ENCODE data around the gene OLIG1. TPM values are rescaled to one million over a fixed set of nuclear protein-coding genes. Genes with fewer than 3 reads are reported as not detected.
A peak's percentile ranks its signal among the peaks of the same experiment; 100 is the strongest.

OLIG1 gene
- total RNA-seq, 2 donors from 2014 or later = 10.8 TPM; not detected in 1

DNA sequence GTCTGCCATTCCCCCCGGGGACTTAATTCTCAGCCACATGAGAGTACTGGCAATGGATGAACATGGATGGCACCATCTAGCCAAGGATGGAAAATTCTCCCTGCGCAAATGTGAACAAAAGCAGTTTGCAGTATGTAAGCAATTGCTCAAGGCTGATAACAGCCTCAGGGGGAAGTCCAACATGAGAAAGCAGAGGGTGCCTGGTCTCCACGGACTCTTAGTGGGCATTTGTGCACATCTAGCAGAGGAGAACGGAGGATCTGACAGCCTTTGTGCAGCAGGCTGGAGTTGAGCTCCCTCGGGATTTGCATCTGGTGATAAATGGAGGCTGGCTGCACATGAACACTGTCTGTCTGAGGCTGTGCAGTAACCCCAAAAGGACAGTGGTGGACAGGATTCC, 13.9 kb upstream of the OLIG1 start:
- DNase-seq (ENCODE audit: low spot score) = no peak
- no peaks in the 10 kb centered on the region for H3K9me3 ChIP-seq
- H3K36me3 ChIP-seq = no peaks in the 10 kb centered on the region
- no peaks in the 10 kb centered on the region for H3K27me3 ChIP-seq (replicated peaks; ENCODE audit: insufficient read depth)
- WGBS = 82% methylated on average over 5 of the region's 5 CpGs
- H3K27ac ChIP-seq = no peak overlapping the region
- no peak overlapping the region for H3K4me3 ChIP-seq
- no peaks in the 10 kb centered on the region for H3K4me1 ChIP-seq (replicated peaks)
- intact Hi-C loops (cut with DNase I) = no loop called here
- TF ChIP-seq, protein P1, sequence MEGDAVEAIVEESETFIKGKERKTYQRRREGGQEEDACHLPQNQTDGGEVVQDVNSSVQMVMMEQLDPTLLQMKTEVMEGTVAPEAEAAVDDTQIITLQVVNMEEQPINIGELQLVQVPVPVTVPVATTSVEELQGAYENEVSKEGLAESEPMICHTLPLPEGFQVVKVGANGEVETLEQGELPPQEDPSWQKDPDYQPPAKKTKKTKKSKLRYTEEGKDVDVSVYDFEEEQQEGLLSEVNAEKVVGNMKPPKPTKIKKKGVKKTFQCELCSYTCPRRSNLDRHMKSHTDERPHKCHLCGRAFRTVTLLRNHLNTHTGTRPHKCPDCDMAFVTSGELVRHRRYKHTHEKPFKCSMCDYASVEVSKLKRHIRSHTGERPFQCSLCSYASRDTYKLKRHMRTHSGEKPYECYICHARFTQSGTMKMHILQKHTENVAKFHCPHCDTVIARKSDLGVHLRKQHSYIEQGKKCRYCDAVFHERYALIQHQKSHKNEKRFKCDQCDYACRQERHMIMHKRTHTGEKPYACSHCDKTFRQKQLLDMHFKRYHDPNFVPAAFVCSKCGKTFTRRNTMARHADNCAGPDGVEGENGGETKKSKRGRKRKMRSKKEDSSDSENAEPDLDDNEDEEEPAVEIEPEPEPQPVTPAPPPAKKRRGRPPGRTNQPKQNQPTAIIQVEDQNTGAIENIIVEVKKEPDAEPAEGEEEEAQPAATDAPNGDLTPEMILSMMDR (IDR thresholded peaks at IDR 0.05) = no peak
- TF ChIP-seq POLR2AphosphoS5 (IDR thresholded peaks at IDR 0.05) (no peak), POLR2A (IDR thresholded peaks at IDR 0.05) (no peak)

DNA sequence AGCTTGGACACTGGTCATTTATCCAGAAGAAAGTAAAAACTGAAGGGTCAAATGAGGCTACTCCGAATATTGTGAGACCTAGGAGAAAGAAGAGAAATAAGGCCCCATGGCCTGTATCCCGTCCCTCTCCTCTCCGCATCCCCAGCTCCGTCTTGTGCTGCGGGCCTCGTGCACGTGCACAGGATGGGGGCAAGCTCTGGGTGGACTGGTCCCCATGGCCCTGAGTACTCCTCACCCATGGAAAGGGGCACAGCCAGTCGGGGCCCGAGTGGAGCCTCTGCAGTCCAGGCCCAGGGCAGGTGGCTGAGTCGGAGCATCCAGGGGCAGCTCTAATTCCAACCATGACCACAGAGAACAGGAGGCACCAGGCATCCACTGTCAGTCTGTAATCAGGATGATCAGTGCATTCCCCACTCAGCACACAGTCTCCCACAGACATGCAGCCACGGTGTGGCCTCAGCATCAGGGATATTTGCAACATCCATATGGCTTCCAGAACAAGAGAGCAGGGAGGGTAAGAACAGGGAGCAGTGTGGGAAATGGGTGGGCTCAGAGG, 12.5 kb upstream of the OLIG1 start:
- H3K4me1 ChIP-seq (replicated peaks) = no peaks in the 10 kb centered on the region
- no peaks in the 10 kb centered on the region for H3K27me3 ChIP-seq (replicated peaks; ENCODE audit: insufficient read depth)
- WGBS = 85% methylated on average over 11 of the region's 11 CpGs
- no peak overlapping the region for H3K4me3 ChIP-seq
- DNase-seq (ENCODE audit: low spot score) = no peak
- TF ChIP-seq POLR2AphosphoS5 (IDR thresholded peaks at IDR 0.05) (no peak), POLR2A (IDR thresholded peaks at IDR 0.05) (no peak)
- TF ChIP-seq, protein P1 (IDR thresholded peaks at IDR 0.05) = no peak
- no peaks in the 10 kb centered on the region for H3K9me3 ChIP-seq
- no peaks in the 10 kb centered on the region for H3K36me3 ChIP-seq
- H3K27ac ChIP-seq = no peak overlapping the region
- intact Hi-C loops (cut with DNase I) = no loop called here

DNA sequence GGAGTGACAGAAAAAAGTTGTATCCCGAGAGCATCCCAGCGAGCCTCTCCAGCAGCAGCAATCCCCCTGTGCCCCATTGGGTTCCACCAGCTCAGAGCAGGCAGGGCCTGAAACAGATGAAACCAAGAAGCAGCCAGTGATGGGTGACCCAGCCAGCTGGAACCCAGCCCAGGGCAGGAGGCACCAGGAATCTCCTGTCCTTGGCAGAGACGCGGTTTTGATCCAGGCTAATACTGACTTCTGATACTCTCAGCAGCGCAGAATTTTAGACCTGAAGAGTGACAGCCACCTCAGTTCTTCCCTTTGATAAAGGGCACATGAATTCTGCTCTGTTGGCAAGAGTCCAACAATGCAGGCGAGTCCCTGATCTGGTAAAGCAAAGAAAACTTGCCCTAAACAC, 11.4 kb upstream of the OLIG1 start:
- intact Hi-C loops (cut with DNase I) = no loop called here
- DNase-seq (ENCODE audit: low spot score) = peak; percentile 53
- TF ChIP-seq, protein P1 (IDR thresholded peaks at IDR 0.05) = no peak
- Histone ChIP-seq H3K36me3 (no peaks in the 10 kb centered on the region), H3K9me3 (no peaks in the 10 kb centered on the region), H3K4me3 (no peak overlapping the region), H3K27me3 (replicated peaks; ENCODE audit: insufficient read depth) (no peaks in the 10 kb centered on the region), H3K4me1 (replicated peaks) (no peaks in the 10 kb centered on the region), H3K27ac (no peak overlapping the region)
- whole genome bisulfite sequencing = 33% methylated on average over 6 of the region's 6 CpGs

DNA sequence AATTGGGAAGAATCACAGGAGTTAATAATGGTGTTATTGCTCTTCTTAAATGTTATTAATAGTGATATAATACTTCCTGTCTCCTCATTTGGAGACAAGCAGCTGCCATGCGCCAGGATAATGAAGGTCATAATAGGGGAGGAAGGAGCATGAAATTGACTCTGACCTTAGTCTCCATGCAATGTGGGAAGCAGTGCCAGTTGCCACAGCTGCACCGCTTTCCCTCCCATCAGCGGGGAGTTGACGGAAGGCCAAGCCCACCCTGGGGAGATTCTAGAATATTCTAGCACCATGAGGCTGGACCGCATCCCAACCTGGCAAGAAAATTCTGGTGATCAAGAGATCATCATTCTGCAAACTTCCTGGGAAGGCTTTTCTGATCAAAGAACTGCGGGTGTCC, 11.0 kb upstream of the OLIG1 start:
- H3K36me3 ChIP-seq = no peaks in the 10 kb centered on the region
- no peak overlapping the region for H3K27ac ChIP-seq
- DNase-seq (ENCODE audit: low spot score) = no peak
- H3K4me3 ChIP-seq = no peak overlapping the region
- no peak for TF ChIP-seq POLR2AphosphoS5 (IDR thresholded peaks at IDR 0.05)
- TF ChIP-seq, protein P1 (IDR thresholded peaks at IDR 0.05) = no peak
- H3K4me1 ChIP-seq (replicated peaks) = no peaks in the 10 kb centered on the region
- H3K9me3 ChIP-seq = no peaks in the 10 kb centered on the region
- peaks cover 3% of the 10 kb centered on the region for H3K27me3 ChIP-seq (replicated peaks; ENCODE audit: insufficient read depth)
- intact Hi-C loops (cut with DNase I) = no loop called here
- WGBS = 71% methylated on average over 6 of the region's 6 CpGs

DNA sequence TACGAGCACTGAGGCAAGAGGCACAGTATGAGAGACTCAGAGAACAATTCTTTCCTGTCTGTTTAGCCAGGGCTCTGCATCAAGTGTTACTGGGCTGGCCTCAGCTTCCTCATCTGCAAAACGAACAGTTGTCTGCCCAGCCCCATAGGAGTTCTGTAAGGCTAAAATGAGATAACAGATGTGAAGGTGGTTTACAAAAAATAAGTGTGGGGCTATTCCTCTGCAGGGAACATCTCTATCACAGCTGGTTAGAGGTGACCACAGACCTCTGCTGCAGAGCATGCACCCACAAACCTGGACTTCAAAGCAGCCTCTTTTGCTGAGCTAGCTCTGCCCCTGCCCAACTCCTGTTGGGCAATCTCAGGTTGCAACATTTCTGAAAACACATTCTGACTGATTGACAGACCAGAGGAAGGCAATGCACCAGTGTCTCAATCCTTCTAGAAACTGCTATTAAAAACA, 10.5 kb upstream of the OLIG1 start:
- DNase-seq (ENCODE audit: low spot score) = no peak
- intact Hi-C loops (cut with DNase I) = no loop called here
- no peak for TF ChIP-seq POLR2AphosphoS5 (IDR thresholded peaks at IDR 0.05)
- TF ChIP-seq, protein P1 (IDR thresholded peaks at IDR 0.05) = no peak
- TF ChIP-seq POLR2A (IDR thresholded peaks at IDR 0.05) = no peak
- Histone ChIP-seq H3K4me1 (replicated peaks) (no peaks in the 10 kb centered on the region), H3K27me3 (replicated peaks; ENCODE audit: insufficient read depth) (peaks cover 3% of the 10 kb centered on the region), H3K4me3 (no peak overlapping the region), H3K9me3 (no peaks in the 10 kb centered on the region), H3K36me3 (no peaks in the 10 kb centered on the region), H3K27ac (no peak overlapping the region)
- 51% methylated on average over 2 of the region's 2 CpGs for whole genome bisulfite sequencing

Data from prostate gland (tissue), 2 donors.